ENCODE data around the gene SENP5.

The SENP5 gene

DNA sequence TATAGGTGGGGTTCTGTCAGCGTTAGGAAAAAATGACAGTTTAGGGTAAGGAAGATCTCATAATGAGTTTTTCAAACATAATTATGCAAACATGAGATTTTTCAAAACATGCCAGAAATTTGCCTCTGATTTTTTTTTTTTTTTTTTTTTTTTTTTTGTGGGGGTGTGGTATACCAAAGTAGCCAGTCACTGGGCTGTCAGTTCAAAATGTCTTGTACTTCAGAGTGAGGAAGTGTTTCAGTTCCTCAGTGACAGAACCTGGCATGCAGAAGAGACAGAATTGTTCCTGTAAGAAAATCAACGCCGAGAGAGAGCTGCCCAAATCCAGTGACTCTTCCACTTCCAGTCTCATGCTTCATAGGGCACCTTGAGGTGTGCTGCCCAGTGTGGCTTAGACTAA is 64.9 kb downstream of the SENP5 start:
- Histone ChIP-seq H3K27me3 (replicated peaks) (no peaks in the 10 kb centered on the region), H3K36me3 (replicated peaks) (peaks cover 72% of the 10 kb centered on the region), H3K27ac (no peak overlapping the region), H3K4me3 (ENCODE audit: low read depth, low read length) (no peak overlapping the region)
- DNase-seq, result no peak
- in situ Hi-C loops (cut with HindIII; ENCODE audit: low pct_ligation_motif_present, low sequenced_read_pairs), result no loop called here
- TF ChIP-seq, protein P1, sequence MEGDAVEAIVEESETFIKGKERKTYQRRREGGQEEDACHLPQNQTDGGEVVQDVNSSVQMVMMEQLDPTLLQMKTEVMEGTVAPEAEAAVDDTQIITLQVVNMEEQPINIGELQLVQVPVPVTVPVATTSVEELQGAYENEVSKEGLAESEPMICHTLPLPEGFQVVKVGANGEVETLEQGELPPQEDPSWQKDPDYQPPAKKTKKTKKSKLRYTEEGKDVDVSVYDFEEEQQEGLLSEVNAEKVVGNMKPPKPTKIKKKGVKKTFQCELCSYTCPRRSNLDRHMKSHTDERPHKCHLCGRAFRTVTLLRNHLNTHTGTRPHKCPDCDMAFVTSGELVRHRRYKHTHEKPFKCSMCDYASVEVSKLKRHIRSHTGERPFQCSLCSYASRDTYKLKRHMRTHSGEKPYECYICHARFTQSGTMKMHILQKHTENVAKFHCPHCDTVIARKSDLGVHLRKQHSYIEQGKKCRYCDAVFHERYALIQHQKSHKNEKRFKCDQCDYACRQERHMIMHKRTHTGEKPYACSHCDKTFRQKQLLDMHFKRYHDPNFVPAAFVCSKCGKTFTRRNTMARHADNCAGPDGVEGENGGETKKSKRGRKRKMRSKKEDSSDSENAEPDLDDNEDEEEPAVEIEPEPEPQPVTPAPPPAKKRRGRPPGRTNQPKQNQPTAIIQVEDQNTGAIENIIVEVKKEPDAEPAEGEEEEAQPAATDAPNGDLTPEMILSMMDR (IDR thresholded peaks at IDR 0.05; ENCODE audit: low read depth, low read length, missing control alignments), result no peak

DNA sequence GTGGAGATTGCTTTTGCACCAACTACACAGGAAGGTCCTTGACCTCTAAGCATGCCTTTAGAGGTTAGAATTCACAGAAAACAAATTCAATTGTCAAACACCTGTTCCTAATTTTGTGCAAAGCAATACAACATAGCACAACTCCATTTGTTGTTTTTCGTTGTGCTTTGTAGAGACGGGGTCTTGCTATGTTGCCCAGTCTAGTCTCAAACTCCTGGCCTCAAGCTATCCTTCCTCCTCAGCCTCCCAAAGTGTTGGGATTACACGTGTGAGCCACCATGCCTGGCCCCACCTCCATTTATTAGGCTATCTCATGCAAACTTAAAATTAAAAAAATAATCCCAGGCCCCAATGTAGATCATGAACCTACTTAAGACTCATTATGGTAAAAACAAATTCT is 68.6 kb downstream of the SENP5 start:
- TF ChIP-seq, protein P1 (IDR thresholded peaks at IDR 0.05; ENCODE audit: low read depth, low read length, missing control alignments), result no peak
- Histone ChIP-seq H3K27me3 (replicated peaks) (no peaks in the 10 kb centered on the region), H3K27ac (no peak overlapping the region), H3K4me3 (ENCODE audit: low read depth, low read length) (no peak overlapping the region), H3K36me3 (replicated peaks) (peaks cover 60% of the 10 kb centered on the region)
- DNase-seq, result no peak
- in situ Hi-C loops (cut with HindIII; ENCODE audit: low pct_ligation_motif_present, low sequenced_read_pairs), result no loop called here

DNA sequence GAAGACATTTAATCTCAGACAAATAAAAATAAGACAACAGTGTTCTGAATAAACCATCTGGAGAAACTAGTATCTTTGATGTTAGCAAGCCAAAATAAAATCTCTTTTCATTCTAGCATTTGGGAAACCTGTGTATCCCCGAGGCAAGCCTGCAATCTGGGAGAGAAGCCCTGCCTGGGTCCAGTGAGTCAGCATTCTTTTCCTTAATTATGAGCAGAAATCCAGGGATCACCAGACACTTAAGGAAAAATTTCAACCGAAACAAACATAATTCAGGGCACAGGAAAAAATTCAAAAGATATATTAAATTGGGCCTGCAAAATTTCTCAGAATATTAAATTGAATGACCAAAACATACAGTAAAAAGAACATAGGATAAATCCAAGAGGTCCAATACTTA is 70.4 kb downstream of the SENP5 start:
- H3K4me3 ChIP-seq (ENCODE audit: low read depth, low read length), result no peak overlapping the region
- H3K36me3 ChIP-seq (replicated peaks), result peaks cover 46% of the 10 kb centered on the region
- no peaks in the 10 kb centered on the region for H3K27me3 ChIP-seq (replicated peaks)
- H3K27ac ChIP-seq, result no peak overlapping the region
- no peak for DNase-seq
- TF ChIP-seq, protein P1 (IDR thresholded peaks at IDR 0.05; ENCODE audit: low read depth, low read length, missing control alignments), result no peak
- in situ Hi-C loops (cut with HindIII; ENCODE audit: low pct_ligation_motif_present, low sequenced_read_pairs), result no loop called here

DNA sequence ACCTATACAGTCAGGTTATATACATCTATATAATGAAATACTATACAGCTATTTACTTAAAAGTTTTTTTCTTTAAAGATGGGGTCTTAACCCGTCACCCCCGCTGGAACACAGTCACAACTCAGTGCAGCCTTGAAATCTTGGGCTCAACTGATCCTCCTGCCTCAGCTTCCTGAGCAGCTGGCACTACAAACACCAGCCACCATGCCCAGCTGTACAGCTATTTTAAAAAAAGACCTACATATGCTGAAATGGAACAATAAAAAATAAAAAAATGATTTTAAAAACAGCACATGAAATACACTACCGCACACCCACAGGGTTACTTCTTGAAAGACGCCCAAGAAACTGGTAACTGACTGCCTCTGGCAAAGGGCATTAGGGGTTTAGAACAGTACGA is 70.9 kb downstream of the SENP5 start:
- Histone ChIP-seq H3K27me3 (replicated peaks) (no peaks in the 10 kb centered on the region), H3K36me3 (replicated peaks) (peaks cover 45% of the 10 kb centered on the region), H3K4me3 (ENCODE audit: low read depth, low read length) (no peak overlapping the region), H3K27ac (no peak overlapping the region)
- DNase-seq, result no peak
- TF ChIP-seq, protein P1 (IDR thresholded peaks at IDR 0.05; ENCODE audit: low read depth, low read length, missing control alignments), result no peak
- in situ Hi-C loops (cut with HindIII; ENCODE audit: low pct_ligation_motif_present, low sequenced_read_pairs), result no loop called here

DNA sequence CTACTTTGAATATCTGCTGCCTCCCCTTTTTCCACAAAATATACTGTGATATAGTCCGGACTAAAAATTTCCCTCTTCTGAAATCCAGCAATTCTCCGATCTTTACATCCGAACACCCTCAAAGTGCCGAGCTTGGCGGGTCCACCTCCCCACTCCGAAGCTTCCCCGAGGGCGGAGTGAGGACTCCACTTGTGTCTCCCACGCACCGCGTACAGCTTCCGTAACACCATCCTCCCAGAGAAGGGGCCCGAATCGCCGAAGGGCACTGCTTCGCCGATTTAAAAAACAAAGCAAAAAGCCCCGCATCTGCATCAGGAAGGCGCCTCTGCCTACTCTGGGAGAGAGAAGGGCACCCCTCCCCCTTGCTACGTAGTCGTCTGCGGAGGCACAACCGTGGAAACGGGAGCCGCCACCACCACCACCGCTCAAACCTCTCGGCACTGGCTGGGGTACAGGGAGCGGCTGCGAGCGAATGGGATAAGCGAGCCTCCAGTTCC is 74.1 kb downstream of the SENP5 start:
- Histone ChIP-seq H3K27ac (peak overlapping the region; percentile 91), H3K36me3 (replicated peaks) (peaks cover 26% of the 10 kb centered on the region)
- in situ Hi-C loops (cut with HindIII; ENCODE audit: low pct_ligation_motif_present, low sequenced_read_pairs), result no loop called here

More for the DNA sequence above, 74.1 kb downstream of the SENP5 start:
- no peaks in the 10 kb centered on the region for H3K27me3 ChIP-seq (replicated peaks)
- H3K4me3 ChIP-seq (ENCODE audit: low read depth, low read length), result peak overlapping the region; percentile 98
- TF ChIP-seq, protein P1 (IDR thresholded peaks at IDR 0.05; ENCODE audit: low read depth, low read length, missing control alignments), result no peak
- DNase-seq, result peak; percentile 34

Data from brain microvascular endothelial cell (primary cell).